Peyer's patch (tissue), 4 donors: ENCODE results near the gene CDK9. TPM values are rescaled to one million over a fixed set of nuclear protein-coding genes. Genes with fewer than 3 reads are reported as not detected.

ENCODE experiments used
- DNase-seq, 3 donors: peaks; one replicate each; pipeline ENCODE4 v3.0.0-alpha.2; 2017 to 2019
- H3K27ac ChIP-seq, 4 donors: fragments of 200-600 bp; sonication (generic); one replicate each; pipeline ENCODE4 v1.5.1; 2016 to 2019
- H3K27me3 ChIP-seq, 2 donors: fragments of 200-600 bp; sonication (generic); one replicate each; pipeline ENCODE4 v1.5.1; 2019
- H3K36me3 ChIP-seq, 3 donors: fragments of 200-600 bp; sonication (generic); one replicate each; pipeline ENCODE4 v1.5.1; 2016 to 2019
- H3K4me1 ChIP-seq, 4 donors: fragments of 200-600 bp; sonication (generic); one replicate each; pipeline ENCODE4 v1.5.1; 2016 to 2019
- H3K4me3 ChIP-seq, 4 donors: fragments of 200-600 bp; sonication (generic); 1 replicate in 3 of 4; 2 replicates in 1 of 4; pipeline ENCODE4 v1.5.1; 2016 to 2019; ENCODE audit warnings: mild to moderate bottlenecking in 1 of 4
- H3K9me3 ChIP-seq, 4 donors: fragments of 200-600 bp; sonication (generic); one replicate each; pipeline ENCODE4 v1.5.1; 2016 to 2019; ENCODE audit warnings: mild to moderate bottlenecking in 1 of 4
- CTCF ChIP-seq, 6 experiments: fragments of 450-650 bp in 4 of 6; fragments of 200-600 bp in 2 of 6; sonication (generic) in 1 of 6; IDR thresholded peaks; one replicate each; pipeline ENCODE4 v1.5.1; 2017 to 2019; ENCODE audit warnings: antibody characterized with exemption in 6 of 6, mild to moderate bottlenecking in 3 of 6, moderate library complexity in 1 of 6
- POLR2A ChIP-seq, 2 donors: fragments of 450-650 bp; IDR thresholded peaks; one replicate each; pipeline ENCODE4 v1.5.1; 2017; ENCODE audit warnings: antibody characterized with exemption in 2 of 2, mild to moderate bottlenecking in 2 of 2, moderate library complexity in 2 of 2
- total RNA-seq, 4 donors: library from RNA; depleted of rRNA; stranded (reverse); fragments of >200 nt; gene quantifications; one replicate each; pipeline ENCODE4 v1.1.0, GENCODE V29; 2016

The CDK9 gene
- total RNA-seq, 4 donors from 2014 or later, result 53.6 to 116 (median 83.9) TPM

GRCh38 chr9:127796225-127796813 lies 10.5 kb downstream of the CDK9 start:
- peaks cover 0 to 20% (median 0%) of the 10 kb centered on the region in 3 donors for H3K36me3 ChIP-seq
- H3K9me3 ChIP-seq, result no peaks in the 10 kb centered on the region
- H3K27me3 ChIP-seq, result no peaks in the 10 kb centered on the region
- TF ChIP-seq POLR2A (IDR thresholded peaks at IDR 0.05), result no peak
- TF ChIP-seq CTCF (IDR thresholded peaks at IDR 0.05), result no peak
- H3K4me1 ChIP-seq, result peaks cover 0 to 47% (median 20%) of the 10 kb centered on the region in 4 donors
- peak; percentile 31 to 72 (median 62) for DNase-seq
- peak overlapping the region; percentile 28 to 75 (median 57) for H3K27ac ChIP-seq
- no peak overlapping the region for H3K4me3 ChIP-seq

GRCh38 chr9:127796852-127797370 lies 11.1 kb downstream of the CDK9 start:
- peak in 2 of 3 donors; percentile 48 to 51 for DNase-seq
- Histone ChIP-seq H3K9me3 (no peaks in the 10 kb centered on the region), H3K4me1 (peaks cover 3 to 47% (median 20%) of the 10 kb centered on the region in 4 donors), H3K36me3 (peaks cover 0 to 14% (median 0%) of the 10 kb centered on the region in 3 donors), H3K27ac (peak overlapping the region; percentile 28 to 75 (median 57)), H3K4me3 (no peak overlapping the region), H3K27me3 (no peaks in the 10 kb centered on the region)
- TF ChIP-seq POLR2A (IDR thresholded peaks at IDR 0.05), result no peak
- no peak for TF ChIP-seq CTCF (IDR thresholded peaks at IDR 0.05)

GRCh38 chr9:127801955-127802575 lies 16.2 kb downstream of the CDK9 start:
- TF ChIP-seq CTCF (IDR thresholded peaks at IDR 0.05) (peak in 2 of 6 experiments; percentile 23 to 32), POLR2A (IDR thresholded peaks at IDR 0.05) (no peak)
- peak overlapping the region; percentile 54 to 82 (median 76) for H3K4me3 ChIP-seq
- no peak for DNase-seq
- peak overlapping the region; percentile 82 to 93 (median 92) for H3K27ac ChIP-seq
- H3K27me3 ChIP-seq, result no peaks in the 10 kb centered on the region
- H3K36me3 ChIP-seq, result peaks cover 0 to 6% (median 0%) of the 10 kb centered on the region in 3 donors
- peaks cover 7 to 41% (median 20%) of the 10 kb centered on the region in 4 donors for H3K4me1 ChIP-seq
- no peaks in the 10 kb centered on the region for H3K9me3 ChIP-seq

- TF ChIP-seq POLR2A (IDR thresholded peaks at IDR 0.05) (peak; percentile 54 to 73), CTCF (IDR thresholded peaks at IDR 0.05) (no peak)
- H3K36me3 ChIP-seq, result peaks cover 0 to 13% (median 0%) of the 10 kb centered on the region in 3 donors
- H3K4me3 ChIP-seq, result peak within 1 kb of the TSS; percentile 54 to 82 (median 76)
- DNase-seq, result peak; percentile 88 to 93 (median 90)
- peaks cover 7 to 34% (median 13%) of the 10 kb centered on the region in 4 donors for H3K4me1 ChIP-seq
- no peaks in the 10 kb centered on the region for H3K27me3 ChIP-seq
- peak within 1 kb of the TSS; percentile 82 to 93 (median 92) for H3K27ac ChIP-seq
- H3K9me3 ChIP-seq, result no peaks in the 10 kb centered on the region
These were observed 17.0 kb downstream of the CDK9 start, which contains the start of gene FPGS for GRCh38 chr9:127802576-127803443. Gene FPGS (plus strand): TSS chr9:127802882. CDS start chr9:127802925, 43 bp downstream.
